Measurements from ENCODE around the gene PGS1.

PGS1 gene

DNA sequence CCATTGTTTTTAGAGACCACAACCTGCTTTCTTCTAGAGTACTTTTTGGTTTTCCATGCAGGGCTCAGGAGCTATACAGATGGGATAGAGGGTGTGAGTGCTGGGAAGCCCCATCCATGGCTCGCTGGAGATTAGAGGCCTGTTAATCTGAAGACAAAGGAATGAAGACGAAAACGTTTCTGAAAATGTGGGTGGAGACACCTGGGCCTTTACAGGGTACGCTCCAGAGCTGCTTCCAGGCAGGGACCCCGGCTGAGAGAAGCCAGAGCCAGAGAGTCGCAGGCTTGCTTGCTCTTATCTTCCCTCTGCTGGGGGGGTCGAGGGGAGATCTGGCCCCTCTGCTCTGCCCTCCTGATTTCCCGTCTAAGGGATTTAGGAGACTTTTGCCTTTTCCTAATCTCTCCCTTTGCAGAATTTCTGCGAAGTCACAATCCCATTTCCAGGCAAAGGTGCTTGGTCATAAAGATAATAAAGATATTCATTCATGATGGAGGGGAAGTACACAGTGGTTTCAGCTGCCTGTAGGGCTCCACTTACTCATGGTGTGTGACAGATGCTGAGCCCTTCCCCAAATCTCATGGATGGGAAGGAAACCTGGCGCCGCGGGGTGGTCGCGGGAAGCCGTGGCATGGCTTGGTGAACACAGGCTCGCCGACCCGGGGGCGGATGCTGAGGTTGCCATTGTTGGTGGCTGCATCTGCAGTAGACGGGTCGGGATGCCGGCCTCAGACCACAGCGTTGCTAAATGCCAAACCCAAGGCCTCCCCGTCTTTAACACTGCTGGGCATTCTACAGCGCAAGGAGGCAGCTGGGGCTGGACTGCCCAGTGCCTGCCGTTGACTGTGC, 13.8 kb upstream of the PGS1 start:
- DNase-seq = no peak

DNA sequence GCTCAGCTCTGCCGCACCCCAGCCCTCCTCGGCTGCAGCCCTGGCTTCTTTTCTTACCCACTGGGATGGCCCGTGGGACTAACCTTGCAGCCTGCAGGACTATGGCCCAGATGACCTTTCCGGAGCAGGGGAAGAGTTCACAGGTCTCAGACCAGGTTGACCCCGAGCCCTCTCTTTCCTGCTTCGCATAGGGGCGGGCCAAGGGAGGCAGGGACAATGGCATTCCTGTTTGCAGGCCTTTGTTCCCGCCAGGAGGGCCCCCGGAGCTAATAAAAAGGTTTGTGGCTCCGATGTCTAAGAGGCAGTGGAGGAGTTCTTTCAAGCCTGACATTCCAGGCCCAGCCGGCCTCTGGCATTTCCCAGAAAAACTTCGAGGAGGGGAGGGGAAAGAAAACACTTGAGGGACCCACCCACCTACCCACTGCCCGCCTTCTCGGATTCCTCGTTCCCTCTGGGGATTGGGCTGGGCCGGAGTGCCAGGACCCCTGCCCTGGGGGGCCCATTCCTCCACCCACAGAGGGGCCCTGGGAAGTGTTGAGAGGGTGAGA, 12.8 kb upstream of the PGS1 start:
- DNase-seq = no peak

DNA sequence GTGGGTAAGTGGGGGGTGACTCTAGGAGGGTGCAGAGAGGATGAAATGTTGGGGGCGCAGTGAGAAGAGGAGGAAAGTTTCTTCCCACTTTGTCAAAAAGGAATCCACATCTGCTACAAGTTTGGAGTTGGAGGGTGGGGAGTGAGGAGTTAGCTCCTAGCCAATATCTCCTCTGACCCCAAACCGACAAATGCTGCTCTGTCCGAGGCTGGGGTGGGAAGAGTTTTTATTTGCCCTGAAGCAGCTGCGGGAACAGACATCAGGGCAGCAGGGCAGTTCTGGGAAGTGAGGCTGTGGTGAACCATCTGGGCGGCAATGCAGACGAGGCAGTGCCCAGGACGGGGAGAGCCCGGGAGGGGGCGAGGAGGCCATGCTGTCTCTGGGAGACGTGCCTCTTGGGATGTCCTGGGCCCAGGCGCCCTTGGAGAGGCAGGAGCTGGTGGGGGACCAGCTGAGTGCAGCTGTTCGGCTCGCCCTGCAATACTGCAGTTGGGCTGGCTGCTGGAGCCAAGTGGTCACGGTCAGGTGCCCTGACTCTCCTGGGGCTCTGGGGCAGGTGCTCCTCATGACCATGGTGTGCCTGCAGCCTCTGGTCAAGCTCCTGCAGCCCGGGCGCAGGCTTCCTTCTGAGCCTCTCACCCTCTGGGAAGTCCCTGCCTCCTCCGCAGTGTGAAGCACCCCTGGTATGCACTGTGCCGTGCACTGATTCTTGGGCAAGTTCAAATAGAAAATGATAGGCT, 12.2 kb upstream of the PGS1 start:
- DNase-seq = no peak

DNA sequence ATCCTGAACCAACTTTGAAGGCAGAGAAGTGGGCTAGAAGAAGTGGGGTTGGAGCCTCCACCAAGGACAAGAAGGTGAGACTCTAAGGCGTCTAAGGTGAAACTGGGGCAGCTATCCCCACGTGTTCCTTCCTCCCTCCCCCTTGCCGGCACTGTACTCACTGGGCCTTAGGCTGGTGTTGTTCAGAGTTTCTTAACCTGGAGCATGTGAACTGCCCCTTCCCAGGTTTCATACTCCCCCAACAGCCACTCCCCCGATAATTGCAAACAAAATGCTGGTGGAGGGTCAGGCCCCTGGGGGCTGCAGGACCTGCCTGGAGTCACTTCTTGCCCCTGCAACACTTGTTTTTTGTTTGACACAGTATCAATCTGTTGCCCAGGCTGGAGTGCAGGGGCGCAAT, 11.3 kb upstream of the PGS1 start:
- DNase-seq = no peak

- DNase-seq = no peak
These were observed 10.1 kb upstream of the PGS1 start for GRCh38 chr17:78368348-78368747.

- no peak for DNase-seq
These were observed 9.5 kb upstream of the PGS1 start for GRCh38 chr17:78368854-78369495.

DNA sequence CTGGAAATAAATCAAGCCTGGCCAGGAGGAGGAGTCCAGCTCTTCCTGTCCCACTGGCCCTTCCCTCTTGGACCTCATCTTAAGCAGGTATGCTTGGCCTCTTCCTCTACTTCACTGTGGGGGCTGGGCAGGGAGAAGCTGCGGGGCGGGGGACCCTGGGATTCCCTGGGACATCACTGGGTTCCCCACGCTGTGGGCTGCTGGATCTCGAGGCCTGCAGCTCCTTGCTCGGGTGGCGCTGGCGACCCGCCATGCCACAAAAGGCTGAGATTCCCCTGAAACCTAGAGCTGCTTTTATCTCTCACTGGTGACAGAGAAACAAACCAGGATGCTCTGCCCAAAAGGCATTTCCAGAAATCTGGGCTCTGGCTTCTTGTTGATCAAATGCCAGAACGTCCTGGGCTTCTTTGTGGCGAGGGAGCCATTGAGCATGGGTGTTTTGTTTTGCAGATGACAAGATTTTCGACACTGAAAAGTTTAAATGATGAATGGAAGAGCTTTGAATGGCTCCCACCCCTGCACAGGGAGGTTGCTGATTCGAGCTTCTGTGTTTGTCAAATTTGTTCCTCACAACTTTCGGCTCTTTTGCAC, 8.6 kb upstream of the PGS1 start:
- DNase-seq = no peak

GRCh38 chr17:78371056-78371455, 7.4 kb upstream of the PGS1 start:
- DNase-seq = no peak

GRCh38 chr17:78372841-78373240, 5.6 kb upstream of the PGS1 start:
- DNase-seq = no peak

DNA sequence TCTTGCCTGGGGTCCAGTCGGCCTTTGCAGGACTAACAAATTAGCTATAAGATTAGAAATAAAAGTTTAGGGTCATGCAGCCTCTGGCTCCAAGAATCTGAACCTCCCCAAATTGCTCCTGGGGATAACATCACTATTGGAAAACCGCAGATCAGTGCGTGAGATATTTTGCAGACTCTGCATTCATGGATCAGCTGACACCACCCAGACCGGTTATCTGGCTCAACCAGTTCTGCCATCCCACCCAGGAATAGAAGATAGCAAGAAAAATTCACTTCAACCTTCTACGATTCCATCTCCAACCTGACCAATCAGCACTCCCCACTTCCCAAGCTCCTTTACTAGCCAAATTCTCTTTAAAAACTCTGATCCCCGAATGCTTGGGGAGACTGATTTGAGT, 4.3 kb upstream of the PGS1 start:
- no peak for DNase-seq

- DNase-seq = no peak
These were observed 3.7 kb upstream of the PGS1 start for GRCh38 chr17:78374631-78375274.

DNA sequence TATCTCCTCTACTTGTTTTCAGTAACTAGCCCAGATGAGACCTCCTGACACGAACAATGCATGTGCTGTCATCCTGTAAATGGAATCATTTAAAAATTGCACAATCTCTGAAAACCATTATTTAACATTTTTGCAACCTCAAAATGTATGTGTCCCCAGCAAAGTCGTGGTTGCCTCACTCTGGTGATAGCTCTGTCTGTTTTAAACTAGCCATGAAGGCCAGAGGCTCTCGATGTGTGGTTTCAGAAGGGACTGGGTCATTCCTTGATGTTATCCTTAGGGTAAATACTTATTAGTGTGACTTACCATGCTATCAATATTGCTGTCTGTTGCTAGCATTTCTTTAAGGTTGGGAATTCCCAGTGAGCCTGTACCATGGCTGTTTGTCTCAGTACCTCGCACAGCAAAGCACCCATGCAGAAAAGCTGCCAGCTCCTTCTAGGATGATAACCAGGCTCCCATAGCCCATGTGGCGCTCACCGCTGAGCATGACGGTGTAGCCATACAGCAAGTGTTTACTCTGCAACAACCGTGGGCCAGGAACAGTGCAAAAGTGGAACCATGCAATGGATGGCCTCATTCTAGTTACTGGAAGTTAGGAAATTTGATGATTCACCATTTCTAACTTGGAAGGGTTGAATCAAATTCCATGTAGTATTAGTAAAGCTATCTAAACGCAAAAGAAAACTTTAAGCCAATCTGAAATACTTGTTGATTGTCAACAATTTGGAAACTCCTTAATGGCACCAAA, 2.9 kb upstream of the PGS1 start:
- no peak for DNase-seq

DNA sequence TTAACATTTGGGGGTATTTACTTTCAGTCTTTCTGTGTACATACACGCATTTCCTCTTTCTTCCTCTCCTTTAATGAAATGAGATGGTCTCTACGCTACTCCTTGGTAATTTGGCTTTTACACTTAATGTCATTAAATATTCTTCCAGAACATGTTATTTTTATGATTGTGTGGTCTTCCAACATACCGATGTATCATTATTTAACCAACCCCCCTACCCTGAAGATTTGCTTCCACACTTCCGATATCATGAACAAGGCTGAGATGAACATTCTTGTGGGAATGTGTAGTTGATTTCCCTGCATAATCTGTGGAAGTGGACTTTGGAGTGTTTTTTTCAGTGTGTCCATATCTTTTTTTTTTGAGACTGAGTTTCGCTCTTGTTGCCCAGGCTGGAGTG, 2.3 kb upstream of the PGS1 start:
- DNase-seq = no peak

- no peak for DNase-seq
These were observed 608 bp upstream of the PGS1 start for GRCh38 chr17:78377858-78378224.

DNA sequence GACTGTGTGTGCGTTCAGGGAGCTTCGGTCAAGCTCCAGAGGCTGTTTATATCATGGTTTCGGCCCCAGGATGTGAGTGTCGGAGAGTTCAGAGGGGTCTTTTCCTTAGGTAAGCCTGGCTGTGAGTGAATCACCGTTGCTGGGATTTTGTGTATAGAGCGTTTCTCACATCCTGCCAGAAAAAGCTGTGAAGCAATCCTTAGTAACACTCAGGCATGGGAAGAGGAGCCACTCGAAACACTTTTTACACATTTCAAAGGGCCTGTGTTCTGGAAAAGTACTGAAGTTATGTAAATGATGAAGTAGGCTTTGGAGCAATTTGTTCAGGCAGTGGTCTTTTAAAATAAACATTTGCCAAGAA, 662 bp downstream of the PGS1 start:
- DNase-seq = no peak

- no peak for DNase-seq
These were observed 1.9 kb downstream of the PGS1 start for GRCh38 chr17:78380370-78380769.

DNA sequence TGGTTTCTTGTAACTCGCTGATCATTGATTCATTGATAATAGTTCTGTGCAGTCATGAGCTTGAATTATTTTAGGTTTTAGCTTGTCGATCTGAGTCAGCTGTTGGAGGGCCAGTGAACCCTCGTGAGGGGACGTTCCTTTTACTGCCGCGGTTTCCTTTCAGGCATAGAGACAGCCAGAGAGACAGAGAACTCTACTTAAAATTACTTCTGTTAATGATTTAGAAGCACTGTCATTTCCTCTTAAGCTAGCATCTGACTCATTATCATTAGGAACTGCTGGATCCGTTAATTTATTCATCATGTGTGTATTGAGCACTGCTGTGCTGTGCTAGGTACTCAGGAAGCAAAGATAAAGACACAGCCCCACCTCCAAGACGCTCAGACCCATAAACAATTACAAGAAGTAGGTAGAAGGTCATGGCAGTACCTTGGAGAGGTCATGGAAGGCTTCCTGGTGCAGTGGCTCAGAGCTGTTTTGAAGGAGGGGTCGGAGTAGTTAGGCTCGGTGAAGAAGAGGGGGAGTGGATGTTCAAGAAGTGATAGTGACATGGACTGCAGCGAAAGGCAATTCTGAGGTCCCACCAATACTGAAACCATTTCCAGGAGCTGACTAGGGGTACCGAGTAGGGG, 3.3 kb downstream of the PGS1 start:
- peak; percentile 80 for DNase-seq

DNA sequence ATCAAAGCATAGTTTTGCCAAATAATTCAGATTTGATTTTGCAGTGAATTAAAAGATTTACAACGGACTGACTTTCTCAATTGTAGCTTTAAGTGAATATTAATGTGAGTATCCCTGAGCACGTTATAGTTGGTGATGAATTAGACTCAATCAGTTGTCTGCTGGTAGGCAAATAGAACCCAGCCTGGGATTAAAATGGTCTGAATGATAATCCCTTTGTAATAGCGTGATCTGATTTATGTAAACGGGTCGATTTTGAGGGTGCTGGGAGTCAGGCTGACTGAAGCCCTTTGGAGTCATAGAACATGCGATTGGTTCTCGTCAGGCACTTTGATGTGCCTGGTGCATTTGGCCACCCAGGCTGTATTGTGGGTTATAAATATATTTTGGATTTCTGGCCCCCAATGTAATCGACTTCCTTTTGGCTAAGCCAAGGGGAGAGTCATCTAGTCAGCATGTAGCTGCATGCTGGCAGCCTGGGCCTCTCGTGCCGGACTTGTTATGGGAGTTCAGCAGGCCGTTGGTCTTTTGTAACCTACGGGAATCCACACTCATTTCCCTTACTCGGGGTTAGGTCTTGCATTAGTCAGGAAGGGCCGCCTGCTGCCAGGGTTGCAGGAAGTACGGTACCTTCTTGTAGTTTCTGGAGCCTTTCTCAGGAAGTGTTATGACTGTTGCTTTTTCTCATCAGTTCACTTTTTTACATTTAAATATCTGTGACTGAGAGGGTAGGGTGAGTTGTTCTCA, 5.4 kb downstream of the PGS1 start:
- peak; percentile 42 for DNase-seq

DNA sequence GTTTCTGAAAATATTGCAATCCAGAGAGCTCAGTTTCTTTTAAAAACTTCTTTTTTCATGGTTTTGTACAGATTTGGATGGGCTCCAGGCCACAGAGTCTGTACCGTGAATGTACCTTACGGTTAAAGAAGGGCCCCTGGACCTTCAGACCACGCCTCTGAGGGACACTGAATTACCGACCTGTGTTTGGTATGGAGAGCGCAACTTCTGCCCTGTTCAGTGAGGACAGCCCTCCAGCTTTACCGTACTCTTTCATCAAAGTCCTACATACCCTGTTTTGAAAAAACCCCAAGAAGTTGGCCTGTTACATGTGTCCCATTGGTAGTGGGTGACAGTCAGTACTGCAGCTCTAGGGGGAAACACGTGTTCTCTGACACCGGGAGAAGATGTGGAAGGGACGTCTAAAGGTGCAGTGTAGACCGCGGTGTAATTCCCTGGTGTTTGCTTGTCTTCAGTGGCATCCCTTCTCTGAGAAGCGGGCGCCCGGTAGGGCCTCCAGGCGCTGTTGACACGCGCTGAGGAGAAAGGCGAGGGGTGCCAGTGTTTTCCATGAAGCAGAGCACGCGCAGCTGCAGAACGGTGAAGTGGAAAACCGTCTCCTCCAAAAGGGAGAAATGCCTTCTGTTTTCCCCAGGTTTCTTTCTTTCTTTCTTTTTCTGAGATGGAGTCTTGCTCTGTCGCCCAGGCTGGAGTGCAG, 6.2 kb downstream of the PGS1 start:
- DNase-seq = no peak
